Kidney tubule cell (primary cell): ENCODE results near the gene PRR7.
"Not testable (repeated sequence)": the region's sequence is repeated elsewhere in the genome, so short reads cannot be mapped to it uniquely, and the experiment has no call there.

Source experiments
- DNase-seq: peaks from one replicate; pipeline ENCODE4 v3.0.0-alpha.2; 2018; ENCODE audit warnings: low spot score

The PRR7 gene, protein sequence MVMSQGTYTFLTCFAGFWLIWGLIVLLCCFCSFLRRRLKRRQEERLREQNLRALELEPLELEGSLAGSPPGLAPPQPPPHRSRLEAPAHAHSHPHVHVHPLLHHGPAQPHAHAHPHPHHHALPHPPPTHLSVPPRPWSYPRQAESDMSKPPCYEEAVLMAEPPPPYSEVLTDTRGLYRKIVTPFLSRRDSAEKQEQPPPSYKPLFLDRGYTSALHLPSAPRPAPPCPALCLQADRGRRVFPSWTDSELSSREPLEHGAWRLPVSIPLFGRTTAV

DNA sequence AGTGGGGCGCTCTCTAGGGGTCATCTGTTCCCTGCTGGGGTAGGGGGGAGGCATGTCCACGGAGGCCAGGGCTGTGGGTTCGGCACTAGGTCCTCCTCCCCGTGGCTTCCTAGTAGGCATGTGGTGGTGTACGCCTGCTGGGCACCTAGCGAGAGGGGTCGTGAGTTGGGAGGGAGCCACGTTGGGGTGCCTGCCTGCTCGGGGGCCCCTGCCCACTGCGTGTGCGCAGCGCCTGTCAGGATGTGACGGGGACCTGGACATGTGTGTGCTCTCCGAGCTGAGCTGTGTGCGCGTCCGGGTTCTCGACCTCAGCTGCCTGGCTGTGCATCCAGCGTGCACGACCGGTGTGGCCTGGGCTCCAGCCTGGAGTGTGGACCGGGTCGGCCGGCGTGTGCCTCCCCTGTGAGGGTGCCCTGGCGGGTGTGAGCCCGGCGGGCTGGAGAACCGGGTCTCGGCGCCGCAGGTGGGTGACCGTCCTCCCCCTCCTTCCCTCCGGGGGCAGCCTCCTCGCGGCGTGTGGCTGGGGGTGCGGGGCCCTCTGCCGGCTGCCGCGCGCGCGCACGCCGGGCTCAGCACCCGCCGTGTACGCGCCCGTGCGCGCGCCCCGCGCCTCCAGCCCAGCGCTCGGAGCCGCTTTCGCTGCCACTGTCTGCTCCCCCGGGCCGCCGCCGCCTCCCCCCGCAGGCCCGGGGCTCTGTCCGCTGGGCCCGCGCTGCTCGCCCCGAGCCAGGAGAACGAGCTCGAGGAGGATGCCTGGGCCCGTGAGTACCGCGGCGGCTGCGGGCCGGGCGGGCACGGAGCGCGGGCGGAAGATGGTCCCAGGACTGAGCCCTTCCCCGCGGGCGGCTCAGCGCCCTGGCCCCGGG, at the start of gene PRR7:
Gene PRR7, plus strand, starts transcription at position 615 of the 866 bp plus-strand sequence. CDS start 8,254 bp downstream, outside the sequence.
- DNase-seq, result peak; percentile 75

DNA sequence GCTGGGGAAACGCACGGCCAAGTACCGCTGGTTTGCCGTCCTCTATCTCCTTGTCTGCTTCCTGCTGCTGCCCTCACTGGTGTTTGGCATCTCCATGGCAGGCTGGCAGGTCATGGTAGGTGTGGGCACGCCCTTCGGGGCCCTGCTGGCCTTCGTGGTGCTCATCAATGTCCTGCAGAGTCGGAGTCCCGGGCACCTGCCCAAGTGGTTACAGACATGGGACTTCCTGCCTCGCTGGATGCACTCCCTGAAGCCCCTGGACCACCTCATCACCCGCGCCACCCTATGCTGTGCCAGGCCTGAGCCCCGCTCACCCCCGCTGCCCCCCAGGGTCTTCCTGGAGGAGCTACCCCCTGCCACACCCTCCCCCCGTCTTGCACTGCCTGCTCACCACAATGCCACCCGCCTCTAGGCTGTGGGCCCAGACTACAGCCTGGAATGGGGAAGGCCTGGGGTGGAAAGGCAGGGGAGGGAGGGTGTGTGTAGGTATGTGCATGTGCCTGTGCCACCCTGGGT, 48.7 kb upstream of the PRR7 start:
- DNase-seq, result no peak

DNA sequence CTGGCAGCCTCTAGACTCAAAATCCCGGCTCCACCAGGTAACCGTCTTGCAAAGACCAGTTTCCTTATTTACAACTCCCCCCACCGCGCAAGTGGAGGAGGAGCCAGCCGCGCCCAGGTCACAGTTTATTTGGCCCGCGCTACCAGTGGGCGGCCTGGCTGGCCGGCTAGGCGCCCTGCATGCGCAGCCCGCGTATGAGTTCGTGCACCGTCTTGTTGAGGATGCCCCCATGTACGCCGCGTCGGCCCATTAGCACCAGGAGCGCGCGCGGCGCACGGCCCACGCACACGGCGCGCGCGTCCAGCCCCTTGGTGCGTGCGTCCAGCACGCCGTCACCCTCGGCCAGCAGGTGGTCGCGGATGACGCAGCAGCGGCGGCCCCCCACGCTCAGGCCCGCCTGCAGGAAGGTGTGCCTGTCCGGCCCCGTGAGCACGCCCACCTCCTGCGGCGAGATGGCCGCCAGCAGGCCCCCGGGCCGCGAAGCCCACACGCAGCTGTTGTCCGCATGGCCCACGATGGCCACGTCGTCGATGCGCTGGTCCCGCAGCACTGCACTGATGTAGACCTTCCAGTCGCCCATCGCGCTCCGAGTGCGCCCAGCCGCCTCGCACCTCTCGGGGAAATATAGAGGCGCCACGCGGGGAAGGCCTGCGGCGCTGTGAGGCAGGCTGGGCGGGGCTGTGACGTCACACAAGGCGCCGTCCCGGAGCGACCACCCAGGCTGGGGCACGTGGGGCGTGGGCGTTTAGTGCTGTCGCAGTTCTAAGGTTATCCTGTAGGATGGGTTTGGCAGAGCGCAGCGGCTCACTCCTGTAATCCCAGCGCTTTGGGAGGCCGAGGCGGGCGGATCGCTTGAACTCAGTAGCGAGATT, 46.4 kb upstream of the PRR7 start, which contains the start of gene PFN3:
Gene PFN3, minus strand, starts transcription at position 665 of the 872 bp plus-strand sequence. Its CDS starts 85 bp downstream, at position 580.
- DNase-seq, result no peak

DNA sequence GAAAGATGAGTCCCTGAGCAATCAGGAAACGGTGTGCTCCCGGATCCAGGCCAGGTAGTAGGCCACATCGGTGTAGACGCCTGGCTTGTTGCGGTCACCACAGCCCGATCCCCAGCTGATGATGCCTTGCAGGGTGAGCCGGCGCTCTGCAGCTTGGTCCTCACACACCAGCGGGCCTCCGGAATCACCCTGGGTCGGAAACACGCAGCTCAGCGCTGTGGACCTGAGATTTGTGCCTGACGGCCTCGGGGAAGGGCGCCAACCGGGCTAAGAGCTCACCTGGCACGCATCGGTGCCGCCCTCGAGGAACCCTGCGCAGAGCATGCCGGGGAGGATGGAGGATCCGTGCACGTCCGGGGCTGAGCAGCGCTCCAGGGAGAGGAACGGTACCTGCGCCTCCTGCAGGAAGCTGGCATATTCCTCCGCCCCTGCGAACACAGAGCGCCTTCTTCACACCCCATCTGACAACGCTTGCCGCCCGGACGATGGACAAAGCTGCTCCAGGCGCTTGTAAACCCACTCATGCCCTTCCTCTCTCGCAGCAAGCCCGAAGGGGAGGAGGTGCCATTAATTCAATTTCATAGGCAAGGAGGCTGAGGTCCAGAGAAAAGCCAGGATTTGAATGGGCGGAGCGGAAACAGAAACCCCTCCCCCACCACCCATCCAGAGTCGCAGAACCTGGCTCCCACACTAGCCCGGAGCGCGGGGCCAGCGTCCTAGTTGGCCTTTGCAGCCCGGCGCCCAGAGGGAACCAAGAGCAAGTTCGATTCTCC, 44.2 kb upstream of the PRR7 start:
- peak; percentile 89 for DNase-seq

DNA sequence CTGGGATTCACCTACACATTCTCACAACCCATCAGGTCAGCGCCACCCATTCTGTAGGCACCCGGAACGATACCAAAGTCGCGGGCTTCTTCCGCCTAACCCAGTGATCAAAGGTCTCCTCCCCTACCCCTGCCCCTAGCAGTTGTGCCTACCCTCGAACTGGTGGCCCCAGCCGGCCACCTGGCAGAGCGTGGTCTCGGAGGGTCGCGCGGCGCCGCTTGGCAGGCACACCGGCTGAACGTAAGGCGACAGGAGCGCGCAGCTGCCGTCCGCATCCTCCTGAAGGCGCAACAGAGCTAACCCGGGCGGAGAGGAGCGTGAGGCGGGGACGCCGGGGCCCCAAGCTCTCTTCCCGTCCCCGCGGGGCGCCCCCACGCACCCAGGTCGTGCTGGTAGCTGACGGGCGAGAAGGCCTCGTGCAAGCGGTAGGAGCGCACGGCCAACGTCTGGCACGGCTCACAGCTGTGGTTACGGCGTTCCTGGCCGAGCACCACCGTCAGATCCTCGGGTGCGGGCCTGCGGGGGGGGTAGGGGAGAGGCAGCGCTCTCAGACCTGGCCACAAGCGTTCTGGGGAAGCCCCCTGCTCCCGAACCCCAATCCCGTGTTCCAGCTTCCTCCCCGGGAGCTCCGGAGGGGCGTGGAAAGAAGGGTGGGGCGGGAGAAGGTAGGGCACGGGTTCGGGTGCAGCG, 43.4 kb upstream of the PRR7 start:
- DNase-seq, result no peak

DNA sequence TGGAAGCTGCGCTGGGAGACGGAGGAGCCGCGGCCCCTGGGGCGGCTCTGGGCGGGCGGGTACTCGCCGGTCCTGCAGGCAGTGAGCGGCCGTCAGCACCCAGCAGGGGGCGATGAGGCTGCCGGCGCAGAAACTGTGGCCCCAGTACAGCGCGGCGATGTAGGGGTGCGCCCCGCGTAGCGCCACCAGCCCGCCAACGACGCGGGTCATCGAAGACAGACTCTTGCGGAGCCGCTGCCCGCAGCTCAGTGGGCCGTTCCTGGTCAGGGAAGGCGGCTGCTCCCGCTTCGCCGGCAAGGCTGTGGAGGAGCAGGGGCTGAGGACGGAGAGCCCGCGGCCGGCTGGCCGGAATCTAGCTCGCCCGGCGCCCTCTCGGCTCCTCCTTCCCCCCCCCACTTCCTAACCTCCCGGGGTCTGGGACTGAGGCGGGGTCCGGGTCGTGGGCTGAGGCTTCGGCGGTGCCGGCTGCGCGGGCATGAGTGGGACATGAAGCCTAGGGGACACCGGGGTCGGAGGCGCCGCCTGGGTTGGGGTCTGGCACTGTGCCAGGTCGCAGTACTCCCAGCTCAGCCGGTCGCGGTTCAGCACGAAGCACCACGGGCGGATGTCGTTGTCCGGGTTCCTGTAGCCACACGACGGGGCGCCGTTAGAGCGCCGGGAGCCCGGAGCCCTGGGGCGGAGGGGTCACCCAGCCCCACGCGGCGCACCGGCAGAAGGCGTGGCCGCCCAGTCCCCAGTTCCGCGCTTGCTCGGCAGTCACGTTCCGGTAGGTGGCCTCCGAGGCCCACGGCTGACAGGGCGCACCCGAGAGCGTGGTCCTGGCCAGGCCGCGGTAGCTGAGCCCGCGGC, 42.6 kb upstream of the PRR7 start:
- DNase-seq, result peak; percentile 79

DNA sequence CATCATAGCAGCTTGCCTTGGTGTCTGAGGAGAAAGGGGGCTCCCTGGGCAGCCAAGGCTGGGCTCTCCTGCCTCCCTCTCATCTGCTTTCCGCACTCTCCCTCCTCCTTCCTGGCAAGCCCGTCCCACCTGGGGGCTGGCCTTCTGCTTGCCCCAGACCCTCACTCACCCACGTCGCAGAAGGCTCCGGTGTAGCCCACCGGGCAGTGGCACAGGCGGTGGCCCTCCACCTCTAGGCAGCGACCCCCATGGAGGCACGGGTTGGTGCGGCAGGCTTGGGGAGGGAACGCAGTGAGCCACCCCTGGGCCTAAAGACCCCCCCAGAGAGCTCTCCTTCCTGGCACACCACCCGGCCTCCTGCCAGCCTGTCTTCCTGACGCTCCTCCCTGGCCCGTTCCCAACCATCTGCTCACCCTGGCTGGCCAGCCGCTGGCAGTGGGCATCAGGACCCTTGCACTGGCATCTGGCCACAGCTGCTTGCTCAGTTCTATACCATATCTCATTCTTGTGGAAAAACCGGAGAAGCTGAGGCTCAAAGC, 41.9 kb upstream of the PRR7 start:
- DNase-seq, result no peak

DNA sequence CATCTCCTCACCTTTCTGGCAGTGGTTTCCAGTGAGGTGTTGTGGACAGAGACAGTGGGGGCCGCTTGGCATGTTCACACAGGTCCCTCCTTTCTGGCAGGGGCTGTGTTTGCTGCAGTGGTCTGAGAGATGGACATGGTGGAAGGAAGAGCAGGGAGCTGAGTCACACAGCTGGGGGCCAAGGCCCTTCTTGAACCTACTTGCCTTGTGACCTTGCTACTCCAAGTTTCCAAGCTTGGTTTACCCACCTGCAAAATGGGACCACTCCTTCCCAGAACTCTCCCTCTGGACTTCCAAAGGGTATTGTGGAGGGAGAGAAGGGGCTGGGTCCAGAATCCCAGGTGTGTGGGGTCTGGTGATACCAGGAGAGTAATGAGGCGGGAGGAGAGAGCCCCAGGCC, 41.3 kb upstream of the PRR7 start:
- no peak for DNase-seq

DNA sequence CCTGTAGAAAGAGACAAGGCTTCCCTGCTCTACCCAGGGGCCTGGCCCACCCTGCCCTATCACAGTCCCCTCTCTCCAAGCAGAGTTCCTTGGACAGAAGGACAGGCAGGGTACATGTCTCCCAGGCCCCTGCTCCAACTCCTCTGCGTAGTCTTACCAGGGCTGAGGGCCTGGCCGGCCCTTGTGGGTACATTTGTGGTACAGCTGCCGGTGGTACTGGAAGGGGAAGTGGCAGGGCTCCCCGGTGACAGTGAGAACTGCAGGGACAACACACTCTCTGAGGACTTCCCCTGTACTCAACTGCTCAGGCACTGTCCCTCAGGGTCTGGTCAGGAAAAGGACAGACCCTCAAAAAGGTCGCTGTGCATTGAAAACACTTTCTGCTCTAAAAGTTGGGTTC, 40.8 kb upstream of the PRR7 start:
- no peak for DNase-seq

DNA sequence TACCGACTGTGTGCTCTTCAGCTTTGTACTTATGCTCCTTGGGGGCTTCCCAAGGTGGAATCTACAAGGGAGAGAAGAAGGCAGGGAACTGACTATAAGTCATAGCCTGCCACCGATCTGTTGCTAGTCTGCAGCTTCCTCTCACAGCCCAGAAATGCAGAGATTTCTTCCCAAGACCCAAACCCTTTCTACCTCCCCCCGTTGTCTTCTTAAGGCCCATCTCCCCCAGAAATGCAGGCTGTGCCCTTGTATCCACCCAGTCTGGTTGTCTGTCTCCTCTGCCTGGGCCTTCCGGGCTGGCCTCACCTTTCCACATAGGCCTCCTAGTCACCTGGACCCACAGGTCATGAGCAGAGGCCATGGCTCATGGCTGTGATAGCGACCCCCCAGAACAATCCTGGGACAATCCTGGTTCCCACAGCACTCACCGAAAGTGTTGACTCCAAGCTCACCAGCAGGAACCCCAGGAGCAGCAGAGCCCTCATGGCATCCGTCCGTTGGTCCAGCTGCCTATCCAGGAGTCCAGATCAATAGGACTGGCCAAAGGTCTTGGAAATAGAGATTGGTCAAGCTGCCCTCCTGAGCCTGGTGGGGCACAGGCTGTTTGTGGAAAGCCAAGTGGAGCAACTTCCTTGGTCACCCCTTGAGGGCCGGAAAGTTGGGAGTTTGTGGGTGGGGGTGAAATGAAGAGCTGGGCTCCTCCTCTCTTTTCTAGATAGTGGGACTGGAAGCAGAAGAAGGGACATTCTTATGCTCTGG, 37.4 kb upstream of the PRR7 start, which contains the start of gene F12:
Gene F12, minus strand, starts transcription at position 522 of the 759 bp plus-strand sequence. Its CDS starts 37 bp downstream, at position 485.
- no peak for DNase-seq

DNA sequence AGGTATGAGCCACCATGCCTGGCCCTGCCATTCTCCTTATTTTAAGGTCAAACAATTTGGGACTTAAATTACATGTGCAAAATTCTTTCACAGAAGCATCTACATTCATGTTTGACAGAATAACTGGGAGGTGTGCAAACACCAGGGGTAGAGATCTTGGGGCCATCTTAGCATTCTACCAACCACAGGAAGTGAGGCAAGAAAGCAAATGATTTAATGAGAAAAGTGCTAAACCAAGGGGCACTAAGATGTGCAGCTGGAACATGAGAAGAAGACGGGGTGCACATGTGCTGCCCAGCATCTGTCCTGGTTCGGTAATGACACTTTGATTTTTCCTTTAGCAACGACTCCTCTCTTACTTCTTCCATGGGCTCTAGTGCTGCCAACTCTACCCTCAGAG, 36.0 kb upstream of the PRR7 start:
- no peak for DNase-seq

DNA sequence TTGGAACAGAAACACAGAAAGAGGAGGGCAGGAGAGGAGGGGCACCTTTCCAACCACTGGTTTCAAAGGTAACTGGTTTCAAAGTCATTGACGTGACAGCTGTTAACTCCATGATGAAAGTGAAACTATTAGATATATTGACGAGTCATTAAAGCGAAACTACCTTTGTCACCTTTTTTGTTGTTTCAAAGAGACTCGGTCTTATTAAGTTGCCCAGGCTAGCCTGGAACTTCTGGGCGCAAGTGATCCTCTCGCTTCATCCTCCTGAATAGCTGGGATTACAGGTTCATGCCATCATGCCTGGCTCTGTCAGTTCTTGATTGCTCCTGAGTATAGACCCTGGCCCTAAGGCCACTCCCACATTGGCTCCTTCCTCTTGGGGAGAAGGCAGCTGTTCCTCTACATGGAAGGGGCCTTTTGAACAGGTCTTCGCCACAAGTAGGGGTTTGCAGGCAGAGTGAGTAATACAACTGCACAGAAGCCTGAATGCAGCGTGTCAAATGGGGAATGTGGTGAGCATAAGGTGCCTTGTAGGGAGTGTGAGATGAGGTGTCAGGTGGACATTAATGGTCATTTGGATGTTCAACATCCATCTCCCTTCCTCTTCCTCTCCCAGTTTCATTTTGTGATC, 33.9 kb upstream of the PRR7 start:
- no peak for DNase-seq

DNA sequence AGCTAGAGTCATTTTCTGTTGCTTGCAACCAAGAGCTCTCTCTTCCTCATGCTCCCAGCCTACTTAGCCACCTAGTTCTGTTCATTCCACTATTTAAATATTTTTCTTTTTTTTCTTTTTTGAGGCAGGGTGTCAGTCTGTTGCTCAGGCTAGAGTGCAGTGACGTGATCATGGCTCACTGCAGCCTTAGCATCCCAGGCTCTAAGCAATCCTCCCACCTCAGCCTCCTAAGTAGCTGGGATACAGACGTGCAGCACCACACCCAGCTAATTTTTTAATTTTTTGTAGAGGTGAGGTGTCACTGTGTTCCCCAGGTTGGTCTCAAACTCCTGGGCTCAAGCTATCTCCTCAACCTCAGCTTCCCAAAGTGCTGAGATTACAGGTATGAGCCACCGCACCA, 32.1 kb upstream of the PRR7 start:
- DNase-seq, result no peak

DNA sequence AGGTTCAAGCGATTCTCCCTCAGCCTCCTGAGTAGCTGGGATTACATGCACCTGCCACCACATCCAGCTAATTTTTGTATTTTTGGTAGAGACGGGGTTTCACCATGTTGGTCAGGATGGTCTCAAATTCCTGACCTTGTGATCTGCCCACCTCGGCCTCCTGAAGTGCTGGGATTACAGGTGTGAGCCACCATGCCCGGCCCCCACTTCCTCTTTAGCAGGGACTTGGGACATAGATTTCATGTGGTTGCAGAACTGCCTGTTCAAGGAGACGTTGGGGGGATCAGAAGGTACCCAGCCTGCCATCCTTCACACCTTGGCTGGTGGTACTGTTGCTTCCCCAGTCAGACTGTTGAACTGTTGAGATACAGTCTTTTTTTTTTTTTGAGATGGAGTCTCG, 29.5 kb upstream of the PRR7 start:
- DNase-seq, result not testable (repeated sequence)

DNA sequence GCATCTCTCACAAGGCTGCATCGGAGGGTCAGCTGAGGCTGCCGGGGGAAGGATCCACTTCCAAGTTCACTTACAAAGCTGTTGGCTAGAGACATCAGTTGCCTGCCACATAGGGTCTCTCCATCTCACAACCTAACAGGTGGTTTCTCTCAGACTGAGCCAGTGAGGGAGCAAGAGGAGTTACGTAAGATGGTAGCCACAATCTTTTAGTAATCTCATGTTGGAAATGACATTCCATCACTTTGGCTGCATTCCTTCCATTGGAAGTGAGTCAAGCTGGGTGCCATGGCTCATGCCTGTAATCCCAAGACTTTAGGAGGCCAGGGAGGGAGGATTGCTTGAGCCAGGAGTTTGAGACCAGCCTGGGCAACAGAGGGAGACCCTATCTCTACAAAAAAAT, 27.6 kb upstream of the PRR7 start:
- DNase-seq, result peak; percentile 8

DNA sequence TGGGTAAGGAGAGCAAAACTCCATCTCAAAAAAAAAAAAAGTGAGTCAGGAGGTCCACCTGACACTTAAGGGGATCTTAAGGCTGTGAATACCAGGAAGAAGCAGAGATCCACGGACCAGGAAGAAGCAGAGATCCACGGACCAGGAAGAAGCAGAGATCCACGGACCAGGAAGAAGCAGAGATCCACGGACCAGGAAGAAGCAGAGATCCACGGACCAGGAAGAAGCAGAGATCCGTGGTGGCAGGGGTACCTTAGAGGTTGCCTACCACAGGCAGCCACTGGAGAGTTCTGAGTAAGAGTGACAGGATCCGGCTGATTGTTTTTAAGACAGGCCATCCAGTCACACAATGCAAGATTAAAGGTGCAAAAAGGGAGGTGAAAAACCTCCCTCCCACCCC, 26.1 kb upstream of the PRR7 start:
- not testable (repeated sequence) for DNase-seq

DNA sequence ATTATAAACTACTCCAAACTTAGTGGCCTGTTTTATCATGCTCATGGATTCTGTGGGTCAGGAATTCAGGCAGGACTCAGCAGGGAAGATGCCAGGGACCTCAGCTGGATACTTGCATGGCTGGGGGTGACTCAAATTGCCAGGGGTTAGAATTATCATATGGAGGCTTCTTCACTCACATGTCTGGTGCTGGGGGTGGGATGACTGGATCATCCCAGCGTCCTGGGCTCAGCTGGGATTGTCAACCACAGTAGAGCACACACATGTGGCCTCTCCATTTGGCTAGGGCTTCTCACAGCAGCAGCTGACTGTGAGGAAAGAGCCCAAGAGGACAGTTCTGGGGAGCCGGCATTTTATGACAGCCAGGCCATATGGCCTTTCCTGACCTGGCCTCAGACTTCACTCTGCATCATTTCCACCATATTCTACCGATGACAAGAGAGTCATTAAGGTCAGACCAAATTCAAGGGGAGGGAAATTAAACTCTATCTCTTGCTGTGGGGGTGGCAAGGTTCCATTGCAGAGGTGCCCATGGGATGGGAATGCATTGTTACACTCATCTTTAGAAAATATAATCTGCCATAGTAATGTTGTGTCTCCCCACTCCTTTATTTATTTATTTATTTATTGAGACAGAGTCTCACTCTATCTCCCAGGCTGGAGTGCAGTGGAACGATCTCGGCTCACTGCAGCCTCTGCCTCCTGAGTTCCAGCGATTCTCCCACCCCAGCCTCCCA, 25.4 kb upstream of the PRR7 start:
- DNase-seq, result no peak
